WTC11 (cell line): ENCODE results near the gene NRXN3. TPM values are rescaled to one million over a fixed set of nuclear protein-coding genes. Genes with fewer than 3 reads are reported as not detected.

Source experiments
- ATAC-seq: fragments of 200-7000 bp; cut with Tn5 transposase; 2 replicates; pipeline ENCODE4 v1.10.0; 2021; ENCODE audit warnings: mild to moderate bottlenecking, moderate library complexity
- CTCF ChIA-PET: fragments of 300-600 bp; sonication (Branson Sonifier 250); formaldehyde crosslinking; loops from one replicate; lab custom pipeline; 2021; ENCODE audit warnings: antibody characterized with exemption; lab: Charles Lee
- POLR2A ChIA-PET: fragments of 350-600 bp; sonication (Branson Sonifier 250); formaldehyde crosslinking; loops from one replicate; lab custom pipeline; 2021; ENCODE audit warnings: antibody characterized with exemption; lab: Charles Lee
- DNase-seq: peaks from one replicate; pipeline ENCODE4 v3.0.0; 2021; ENCODE audit warnings: low spot score
- H3K27ac Mint-ChIP-seq: 2 replicates; pipeline ENCODE4 v1.8.0; 2021; ENCODE audit warnings: mixed read lengths
- H3K27me3 Mint-ChIP-seq: 2 replicates; pipeline ENCODE4 v1.8.0; 2021; ENCODE audit warnings: low read depth, mild to moderate bottlenecking, moderate library complexity, mixed read lengths
- H3K36me3 Mint-ChIP-seq: 2 replicates; pipeline ENCODE4 v1.8.0; 2021; ENCODE audit warnings: mixed read lengths
- H3K4me1 Mint-ChIP-seq: 2 replicates; pipeline ENCODE4 v1.8.0; 2022; ENCODE audit warnings: mixed read lengths
- H3K4me3 Mint-ChIP-seq: 2 replicates; pipeline ENCODE4 v1.8.0; 2021; ENCODE audit warnings: mild to moderate bottlenecking, moderate library complexity, mixed read lengths
- H3K9me3 Mint-ChIP-seq: 2 replicates; pipeline ENCODE4 v1.8.0; 2021; ENCODE audit warnings: mixed read lengths
- CDX4 ChIP-seq: fragments of 250-450 bp; sonication (Bioruptor Pico); IDR thresholded peaks from 2 replicates; pipeline ENCODE4 v1.9.0; 2021; ENCODE audit warnings: moderate library complexity, mild to moderate bottlenecking, inconsistent platforms, borderline replicate concordance
- CREB1 ChIP-seq: sonication (generic); formaldehyde crosslinking; IDR thresholded peaks from 2 replicates; pipeline ENCODE4 v1.8.0; 2023; ENCODE audit warnings: mild to moderate bottlenecking, missing genetic modification reagents
- GRHL2 ChIP-seq: fragments of 250-450 bp; sonication (Bioruptor Pico); IDR thresholded peaks from 2 replicates; pipeline ENCODE4 v1.8.0; 2022; ENCODE audit warnings: mild to moderate bottlenecking, moderate library complexity; ENCODE audit not compliant: insufficient replicate concordance, severe bottlenecking
- HMGA2 ChIP-seq: fragments of 250-450 bp; sonication (Bioruptor Pico); IDR thresholded peaks from 2 replicates; pipeline ENCODE4 v1.4.0; 2021; ENCODE audit warnings: mild to moderate bottlenecking, moderate library complexity
- IRF1 ChIP-seq: sonication (generic); formaldehyde crosslinking; IDR thresholded peaks from 2 replicates; pipeline ENCODE4 v1.8.0; 2023; ENCODE audit warnings: missing genetic modification reagents
- IRF2 ChIP-seq: sonication (generic); formaldehyde crosslinking; IDR thresholded peaks from 2 replicates; pipeline ENCODE4 v1.8.0; 2022; ENCODE audit warnings: low read depth, missing genetic modification reagents, borderline replicate concordance
- MXD4 ChIP-seq: fragments of 250-450 bp; sonication (Bioruptor Pico); IDR thresholded peaks from 2 replicates; pipeline ENCODE4 v1.8.0; 2021; ENCODE audit warnings: mild to moderate bottlenecking, moderate library complexity, borderline replicate concordance
- NFATC4 ChIP-seq: fragments of 250-450 bp; sonication (Bioruptor Pico); IDR thresholded peaks from 2 replicates; pipeline ENCODE4 v1.9.0; 2021; ENCODE audit warnings: mild to moderate bottlenecking
- RELA ChIP-seq: sonication (generic); formaldehyde crosslinking; IDR thresholded peaks from 2 replicates; pipeline ENCODE4 v1.8.1; 2022; ENCODE audit warnings: missing genetic modification reagents, mild to moderate bottlenecking, borderline replicate concordance
- USF2 ChIP-seq: sonication (generic); formaldehyde crosslinking; IDR thresholded peaks from 2 replicates; pipeline ENCODE4 v1.8.1; 2023; ENCODE audit warnings: mild to moderate bottlenecking, missing genetic modification reagents, moderate library complexity
- ZNF138 ChIP-seq: sonication (generic); formaldehyde crosslinking; conservative IDR thresholded peaks from 2 replicates; pipeline ENCODE4 v1.8.1; 2022; ENCODE audit warnings: mild to moderate bottlenecking, moderate library complexity, missing genetic modification reagents
- ZNF219 ChIP-seq: sonication (generic); formaldehyde crosslinking; IDR thresholded peaks from 2 replicates; pipeline ENCODE4 v1.8.0; 2023; ENCODE audit warnings: missing genetic modification reagents, mild to moderate bottlenecking, borderline replicate concordance
- ZNF532 ChIP-seq: fragments of 250-450 bp; sonication (Bioruptor Pico); IDR thresholded peaks from 2 replicates; pipeline ENCODE4 v1.9.0; 2021; ENCODE audit warnings: mild to moderate bottlenecking, borderline replicate concordance
- total RNA-seq: library from RNA; stranded (reverse); gene quantifications from 3 replicates; pipeline ENCODE4 v1.2.3, GENCODE V29; 2021
- TF ChIP-seq, protein P1 (sequence below): sonication (generic); formaldehyde crosslinking; IDR thresholded peaks from 2 replicates; pipeline ENCODE4 v1.8.1; 2022; ENCODE audit warnings: low read depth, missing genetic modification reagents, borderline replicate concordance
- TF ChIP-seq, protein P2 (sequence below): sonication (generic); formaldehyde crosslinking; IDR thresholded peaks from 2 replicates; pipeline ENCODE4 v1.8.1; 2023; ENCODE audit warnings: mild to moderate bottlenecking, moderate library complexity, missing genetic modification reagents
- TF ChIP-seq, protein P3 (sequence below): fragments of 200-600 bp; IDR thresholded peaks from 2 replicates; pipeline ENCODE4 v1.8.0; 2022; ENCODE audit warnings: antibody characterized with exemption

The NRXN3 gene
- total RNA-seq, 1 experiment from 2014 or later, result 3.0 TPM

- TF ChIP-seq RELA (CRISPR knock-in tag) (no peak), USF2 (CRISPR knock-in tag) (no peak), ZNF219 (no peak), ZNF138 (CRISPR knock-in tag) (no peak)
- TF ChIP-seq, protein P1, sequence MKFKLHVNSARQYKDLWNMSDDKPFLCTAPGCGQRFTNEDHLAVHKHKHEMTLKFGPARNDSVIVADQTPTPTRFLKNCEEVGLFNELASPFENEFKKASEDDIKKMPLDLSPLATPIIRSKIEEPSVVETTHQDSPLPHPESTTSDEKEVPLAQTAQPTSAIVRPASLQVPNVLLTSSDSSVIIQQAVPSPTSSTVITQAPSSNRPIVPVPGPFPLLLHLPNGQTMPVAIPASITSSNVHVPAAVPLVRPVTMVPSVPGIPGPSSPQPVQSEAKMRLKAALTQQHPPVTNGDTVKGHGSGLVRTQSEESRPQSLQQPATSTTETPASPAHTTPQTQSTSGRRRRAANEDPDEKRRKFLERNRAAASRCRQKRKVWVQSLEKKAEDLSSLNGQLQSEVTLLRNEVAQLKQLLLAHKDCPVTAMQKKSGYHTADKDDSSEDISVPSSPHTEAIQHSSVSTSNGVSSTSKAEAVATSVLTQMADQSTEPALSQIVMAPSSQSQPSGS (CRISPR knock-in tag), result no peak
Measured at GRCh38 chr14:79161571-79161970, 991.4 kb downstream of the NRXN3 start (continued).

DNA sequence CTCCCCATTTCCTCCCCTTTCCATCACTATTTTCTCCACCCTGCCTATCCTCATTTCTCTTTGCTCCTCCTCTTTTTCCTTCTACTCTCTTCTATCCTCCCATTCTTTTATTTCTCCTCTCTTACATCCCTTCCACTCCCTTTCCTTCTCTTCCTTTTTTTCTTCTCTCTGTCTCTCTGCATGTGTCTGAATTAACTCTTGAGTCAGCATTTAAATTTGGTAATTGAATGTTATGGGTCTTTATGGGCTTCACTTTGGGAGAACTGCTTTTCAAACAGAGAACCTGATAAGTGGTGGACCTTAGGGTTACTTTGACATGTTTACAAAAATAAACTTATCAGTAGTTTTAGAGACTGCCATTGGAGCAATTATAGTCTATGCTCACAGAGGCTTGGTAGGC, 992.7 kb downstream of the NRXN3 start:
- DNase-seq, result no peak
- TF ChIP-seq CREB1 (CRISPR knock-in tag) (no peak), CDX4 (CRISPR knock-in tag) (no peak), NFATC4 (CRISPR knock-in tag) (no peak), HMGA2 (CRISPR knock-in tag) (no peak), IRF1 (CRISPR knock-in tag) (no peak), ZNF532 (CRISPR knock-in tag) (no peak), GRHL2 (no peak), MXD4 (CRISPR knock-in tag) (no peak), IRF2 (no peak)
- TF ChIP-seq, protein P2, sequence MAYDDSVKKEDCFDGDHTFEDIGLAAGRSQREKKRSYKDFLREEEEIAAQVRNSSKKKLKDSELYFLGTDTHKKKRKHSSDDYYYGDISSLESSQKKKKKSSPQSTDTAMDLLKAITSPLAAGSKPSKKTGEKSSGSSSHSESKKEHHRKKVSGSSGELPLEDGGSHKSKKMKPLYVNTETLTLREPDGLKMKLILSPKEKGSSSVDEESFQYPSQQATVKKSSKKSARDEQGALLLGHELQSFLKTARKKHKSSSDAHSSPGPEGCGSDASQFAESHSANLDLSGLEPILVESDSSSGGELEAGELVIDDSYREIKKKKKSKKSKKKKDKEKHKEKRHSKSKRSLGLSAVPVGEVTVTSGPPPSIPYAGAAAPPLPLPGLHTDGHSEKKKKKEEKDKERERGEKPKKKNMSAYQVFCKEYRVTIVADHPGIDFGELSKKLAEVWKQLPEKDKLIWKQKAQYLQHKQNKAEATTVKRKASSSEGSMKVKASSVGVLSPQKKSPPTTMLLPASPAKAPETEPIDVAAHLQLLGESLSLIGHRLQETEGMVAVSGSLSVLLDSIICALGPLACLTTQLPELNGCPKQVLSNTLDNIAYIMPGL (CRISPR knock-in tag), result no peak
- TF ChIP-seq, protein P3, sequence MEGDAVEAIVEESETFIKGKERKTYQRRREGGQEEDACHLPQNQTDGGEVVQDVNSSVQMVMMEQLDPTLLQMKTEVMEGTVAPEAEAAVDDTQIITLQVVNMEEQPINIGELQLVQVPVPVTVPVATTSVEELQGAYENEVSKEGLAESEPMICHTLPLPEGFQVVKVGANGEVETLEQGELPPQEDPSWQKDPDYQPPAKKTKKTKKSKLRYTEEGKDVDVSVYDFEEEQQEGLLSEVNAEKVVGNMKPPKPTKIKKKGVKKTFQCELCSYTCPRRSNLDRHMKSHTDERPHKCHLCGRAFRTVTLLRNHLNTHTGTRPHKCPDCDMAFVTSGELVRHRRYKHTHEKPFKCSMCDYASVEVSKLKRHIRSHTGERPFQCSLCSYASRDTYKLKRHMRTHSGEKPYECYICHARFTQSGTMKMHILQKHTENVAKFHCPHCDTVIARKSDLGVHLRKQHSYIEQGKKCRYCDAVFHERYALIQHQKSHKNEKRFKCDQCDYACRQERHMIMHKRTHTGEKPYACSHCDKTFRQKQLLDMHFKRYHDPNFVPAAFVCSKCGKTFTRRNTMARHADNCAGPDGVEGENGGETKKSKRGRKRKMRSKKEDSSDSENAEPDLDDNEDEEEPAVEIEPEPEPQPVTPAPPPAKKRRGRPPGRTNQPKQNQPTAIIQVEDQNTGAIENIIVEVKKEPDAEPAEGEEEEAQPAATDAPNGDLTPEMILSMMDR, result no peak
- TF ChIP-seq, all 79 proteins: peak for 0
- Mint-ChIP-seq H3K4me1 (no peaks in the 10 kb centered on the region), H3K4me3 (no peak overlapping the region), H3K27me3 (peaks cover 7% of the 10 kb centered on the region; the same call in 1 of the 2 replicates), H3K27ac (no peak overlapping the region), H3K36me3 (no peaks in the 10 kb centered on the region), H3K9me3 (peaks cover 20% of the 10 kb centered on the region)
- POLR2A ChIA-PET, result no interaction called here
- CTCF ChIA-PET, result no interaction called here
- ATAC-seq, result no peak
